GM19468 (cell line): ENCODE results near the gene EMILIN2.

Source experiments
- ATAC-seq: cut with Tn5 transposase; IDR thresholded peaks from one replicate; pipeline ENCODE4 v1.9.1; 2021; ENCODE audit warnings: mild to moderate bottlenecking, moderate library complexity, moderate number of reproducible peaks; ENCODE audit not compliant: unreplicated experiment; ENCODE audit errors: extremely low read depth

Gene EMILIN2

GRCh38 chr18:2895391-2895790, 48.6 kb downstream of the EMILIN2 start:
- ATAC-seq = no peak

- ATAC-seq = no peak
These were observed 50.2 kb downstream of the EMILIN2 start for GRCh38 chr18:2896990-2897389.

GRCh38 chr18:2897448-2898185, 50.8 kb downstream of the EMILIN2 start:
- ATAC-seq = no peak

- ATAC-seq = no peak
These were observed 51.4 kb downstream of the EMILIN2 start for GRCh38 chr18:2898186-2898640.

GRCh38 chr18:2900684-2901422, 54.0 kb downstream of the EMILIN2 start:
- no peak for ATAC-seq

- ATAC-seq = no peak
These were observed 54.7 kb downstream of the EMILIN2 start for GRCh38 chr18:2901423-2901985.

GRCh38 chr18:2902327-2902726, 55.5 kb downstream of the EMILIN2 start:
- no peak for ATAC-seq

- no peak for ATAC-seq
These were observed 56.2 kb downstream of the EMILIN2 start for GRCh38 chr18:2903006-2903405.

GRCh38 chr18:2905854-2906703, 59.3 kb downstream of the EMILIN2 start:
- ATAC-seq = no peak

- ATAC-seq = peak; percentile 35
These were observed 60.1 kb downstream of the EMILIN2 start for GRCh38 chr18:2906704-2907549.

GRCh38 chr18:2907550-2908135, 60.8 kb downstream of the EMILIN2 start:
- no peak for ATAC-seq

- no peak for ATAC-seq
These were observed 61.5 kb downstream of the EMILIN2 start for GRCh38 chr18:2908166-2908945.

GRCh38 chr18:2908946-2909335, 62.1 kb downstream of the EMILIN2 start:
- ATAC-seq = no peak

- no peak for ATAC-seq
These were observed 62.8 kb downstream of the EMILIN2 start for GRCh38 chr18:2909431-2910140.

GRCh38 chr18:2910261-2910660, 63.5 kb downstream of the EMILIN2 start:
- ATAC-seq = no peak

GRCh38 chr18:2910751-2911425, 64.1 kb downstream of the EMILIN2 start:
- ATAC-seq = no peak

GRCh38 chr18:2911533-2911932, 64.7 kb downstream of the EMILIN2 start:
- no peak for ATAC-seq
